Neural cell (in vitro differentiated cells): ENCODE results near the gene EIF4G3. TPM values are rescaled to one million over a fixed set of nuclear protein-coding genes. Genes with fewer than 3 reads are reported as not detected.
"Not testable (repeated sequence)": the region's sequence is repeated elsewhere in the genome, so short reads cannot be mapped to it uniquely, and the experiment has no call there.

Experiments used
- H2AFZ ChIP-seq: fragments of 200-600, 300-800 bp; sonication (generic), shearing (Covaris generic); 2 replicates; pipeline ENCODE4 v1.6.0; 2014; ENCODE audit warnings: low read depth, mild to moderate bottlenecking, antibody characterized with exemption, low read length, moderate library complexity
- H3F3A ChIP-seq: fragments of 200-600 bp; shearing (Covaris generic); 2 replicates; pipeline ENCODE4 v1.6.1; 2016; ENCODE audit warnings: mild to moderate bottlenecking, moderate library complexity, mixed read lengths, antibody characterized with exemption, low read length; ENCODE audit not compliant: insufficient read depth, poor library complexity, severe bottlenecking
- H3K27ac ChIP-seq: fragments of 200-600, 300-800 bp; sonication (generic), shearing (Covaris generic); 2 replicates; pipeline ENCODE4 v1.5.1; 2014; ENCODE audit warnings: mild to moderate bottlenecking, low read length, moderate library complexity
- H3K27me3 ChIP-seq: fragments of 300-800, 200-600 bp; sonication (generic), shearing (Covaris generic); 2 replicates; pipeline ENCODE4 v1.6.0; 2014; ENCODE audit warnings: mild to moderate bottlenecking, low read depth, low read length, moderate library complexity; ENCODE audit not compliant: insufficient read depth
- H3K36me3 ChIP-seq: fragments of 300-800, 200-600 bp; sonication (generic), shearing (Covaris generic); 2 replicates; pipeline ENCODE4 v1.5.1; 2014; ENCODE audit warnings: mild to moderate bottlenecking, antibody characterized with exemption, low read length, moderate library complexity; ENCODE audit not compliant: insufficient read depth
- H3K4me2 ChIP-seq: fragments of 300-800, 200-600 bp; sonication (generic), shearing (Covaris generic); 2 replicates; pipeline ENCODE4 v1.6.0; 2014; ENCODE audit warnings: mild to moderate bottlenecking, low read length
- H3K4me3 ChIP-seq: fragments of 300-800, 200-600 bp; sonication (generic), shearing (Covaris generic); 2 replicates; pipeline ENCODE4 v1.5.1; 2014; ENCODE audit warnings: mild to moderate bottlenecking, low read length, moderate library complexity
- H3K79me2 ChIP-seq: fragments of 200-600 bp; shearing (Covaris generic); replicated peaks from 2 replicates; pipeline ENCODE4 v1.6.0; 2014; ENCODE audit warnings: mild to moderate bottlenecking, low read length, moderate library complexity; ENCODE audit not compliant: insufficient read depth
- H3K9ac ChIP-seq: fragments of 300-800, 200-600 bp; sonication (generic), shearing (Covaris generic); 2 replicates; pipeline ENCODE4 v1.6.1; 2016; ENCODE audit warnings: mild to moderate bottlenecking, low read length, mixed read lengths
- H3K9me2 ChIP-seq: fragments of 200-600 bp; shearing (Covaris generic); 2 replicates; pipeline ENCODE4 v1.6.1; 2016; ENCODE audit warnings: mild to moderate bottlenecking, low read length, mixed read lengths; ENCODE audit not compliant: insufficient read depth
- H3K9me3 ChIP-seq: fragments of 200-600, 300-800 bp; sonication (generic), shearing (Covaris generic); 2 replicates; pipeline ENCODE4 v1.6.1; 2016; ENCODE audit warnings: mild to moderate bottlenecking, mixed run types, low read length, moderate library complexity, mixed read lengths
- H4K20me1 ChIP-seq: fragments of 200-600 bp; shearing (Covaris generic); 2 replicates; pipeline ENCODE4 v1.6.1; 2016; ENCODE audit warnings: mild to moderate bottlenecking, mixed run types; ENCODE audit not compliant: insufficient read depth
- EP300 ChIP-seq: fragments of 450-650 bp; conservative IDR thresholded peaks from 2 replicates; pipeline ENCODE4 v1.6.1; 2014; ENCODE audit warnings: antibody characterized with exemption, mild to moderate bottlenecking, moderate library complexity; ENCODE audit not compliant: poor library complexity, severe bottlenecking
- EZH2 ChIP-seq: fragments of 200-600, 300-800 bp; shearing (Covaris generic), sonication (generic); IDR thresholded peaks from 2 replicates; pipeline ENCODE4 v1.6.1; 2014; ENCODE audit warnings: antibody characterized with exemption, low read length, borderline replicate concordance, mild to moderate bottlenecking; ENCODE audit not compliant: insufficient read depth, poor library complexity, severe bottlenecking
- MXI1 ChIP-seq: fragments of 450-650 bp; conservative IDR thresholded peaks from 2 replicates; pipeline ENCODE4 v1.6.1; 2014; ENCODE audit warnings: antibody characterized with exemption, mild to moderate bottlenecking; ENCODE audit not compliant: poor library complexity, severe bottlenecking
- POLR2AphosphoS5 ChIP-seq: IDR thresholded peaks from 2 replicates; pipeline ENCODE4 v1.6.1; 2012
- RAD21 ChIP-seq: fragments of 450-650 bp; conservative IDR thresholded peaks from 2 replicates; pipeline ENCODE4 v1.6.1; 2014; ENCODE audit warnings: antibody characterized with exemption, mild to moderate bottlenecking, moderate library complexity
- REST ChIP-seq: IDR thresholded peaks from 2 replicates; pipeline ENCODE4 v1.6.1; 2012; ENCODE audit warnings: borderline replicate concordance
- SMC3 ChIP-seq: fragments of 450-650 bp; conservative IDR thresholded peaks from 2 replicates; pipeline ENCODE4 v1.6.1; 2014; ENCODE audit warnings: antibody characterized with exemption, mild to moderate bottlenecking, moderate library complexity; ENCODE audit not compliant: poor library complexity
- TAF1 ChIP-seq: IDR thresholded peaks from 2 replicates; pipeline ENCODE4 v1.6.1; 2012; ENCODE audit warnings: low read depth
- polyA plus RNA-seq: library from polyadenylated mRNA; depleted of rRNA; stranded (reverse); fragments of >200 nt; gene quantifications from 2 replicates; pipeline ENCODE4 v1.2.3, GENCODE V29; 2014
- TF ChIP-seq, protein P1 (sequence below): fragments of 450-650 bp; IDR thresholded peaks from 2 replicates; pipeline ENCODE4 v1.5.1; 2014; ENCODE audit warnings: antibody characterized with exemption, mild to moderate bottlenecking, moderate library complexity; ENCODE audit not compliant: poor library complexity, severe bottlenecking

The EIF4G3 gene
- polyA plus RNA-seq, 1 donor from 2014 or later = 56.9 TPM

DNA sequence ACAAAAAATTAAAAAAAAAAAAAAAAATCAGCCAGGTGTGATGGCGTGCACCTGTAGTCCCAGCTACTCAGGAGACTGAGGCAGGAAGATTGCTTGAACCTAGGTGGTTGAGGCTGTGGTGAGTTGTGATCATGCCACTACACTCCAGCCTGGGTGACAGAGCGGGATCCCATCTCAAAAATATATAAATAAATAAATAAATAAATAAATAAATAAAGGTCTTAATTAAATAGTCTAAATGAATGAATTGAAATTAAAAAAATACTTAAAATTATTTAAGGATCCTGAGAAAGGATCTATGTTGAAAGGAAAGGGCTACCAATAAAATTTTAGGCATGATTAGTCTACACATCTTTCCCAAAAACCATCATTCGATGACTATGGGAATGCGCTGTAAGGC is 322.2 kb downstream of the EIF4G3 start:
- H3F3A ChIP-seq = no peaks in the 10 kb centered on the region
- peaks cover 17% of the 10 kb centered on the region for H3K36me3 ChIP-seq
- no peaks in the 10 kb centered on the region for H3K9me2 ChIP-seq
- no peaks in the 10 kb centered on the region for H3K79me2 ChIP-seq
- H4K20me1 ChIP-seq = no peaks in the 10 kb centered on the region
- H3K27me3 ChIP-seq = no peaks in the 10 kb centered on the region
- no peak overlapping the region for H2AFZ ChIP-seq
- H3K4me2 ChIP-seq = no peak overlapping the region
- H3K9me3 ChIP-seq = no peaks in the 10 kb centered on the region
- no peak overlapping the region for H3K27ac ChIP-seq
- H3K9ac ChIP-seq = no peak overlapping the region
- TF ChIP-seq TAF1 (no peak), EP300 (no peak), RAD21 (no peak), SMC3 (no peak), EZH2 (no peak), REST (no peak), MXI1 (no peak), POLR2AphosphoS5 (no peak)
- TF ChIP-seq, protein P1, sequence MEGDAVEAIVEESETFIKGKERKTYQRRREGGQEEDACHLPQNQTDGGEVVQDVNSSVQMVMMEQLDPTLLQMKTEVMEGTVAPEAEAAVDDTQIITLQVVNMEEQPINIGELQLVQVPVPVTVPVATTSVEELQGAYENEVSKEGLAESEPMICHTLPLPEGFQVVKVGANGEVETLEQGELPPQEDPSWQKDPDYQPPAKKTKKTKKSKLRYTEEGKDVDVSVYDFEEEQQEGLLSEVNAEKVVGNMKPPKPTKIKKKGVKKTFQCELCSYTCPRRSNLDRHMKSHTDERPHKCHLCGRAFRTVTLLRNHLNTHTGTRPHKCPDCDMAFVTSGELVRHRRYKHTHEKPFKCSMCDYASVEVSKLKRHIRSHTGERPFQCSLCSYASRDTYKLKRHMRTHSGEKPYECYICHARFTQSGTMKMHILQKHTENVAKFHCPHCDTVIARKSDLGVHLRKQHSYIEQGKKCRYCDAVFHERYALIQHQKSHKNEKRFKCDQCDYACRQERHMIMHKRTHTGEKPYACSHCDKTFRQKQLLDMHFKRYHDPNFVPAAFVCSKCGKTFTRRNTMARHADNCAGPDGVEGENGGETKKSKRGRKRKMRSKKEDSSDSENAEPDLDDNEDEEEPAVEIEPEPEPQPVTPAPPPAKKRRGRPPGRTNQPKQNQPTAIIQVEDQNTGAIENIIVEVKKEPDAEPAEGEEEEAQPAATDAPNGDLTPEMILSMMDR = no peak
- H3K4me3 ChIP-seq = no peak overlapping the region

- H3K27me3 ChIP-seq, H3K27ac ChIP-seq, H3K79me2 ChIP-seq, H3K4me3 ChIP-seq, H3K4me2 ChIP-seq, H3K9ac ChIP-seq, H4K20me1 ChIP-seq, H3K9me2 ChIP-seq, H3F3A ChIP-seq, H3K9me3 ChIP-seq, H2AFZ ChIP-seq: not testable (repeated sequence)
- H3K36me3 ChIP-seq = peaks cover 13% of the 10 kb centered on the region
Measured at GRCh38 chr1:20851791-20852190, 324.9 kb downstream of the EIF4G3 start.

- Histone ChIP-seq H2AFZ (no peak overlapping the region), H3K79me2 (no peaks in the 10 kb centered on the region), H3K36me3 (peaks cover 13% of the 10 kb centered on the region), H3K9me3 (no peaks in the 10 kb centered on the region), H3K27ac (no peak overlapping the region), H3K4me3 (no peak overlapping the region), H4K20me1 (no peaks in the 10 kb centered on the region), H3K4me2 (no peak overlapping the region), H3K9ac (no peak overlapping the region), H3K27me3 (no peaks in the 10 kb centered on the region), H3F3A (no peaks in the 10 kb centered on the region), H3K9me2 (no peaks in the 10 kb centered on the region)
- TF ChIP-seq REST = no peak
Measured at GRCh38 chr1:20850021-20850420, 326.7 kb downstream of the EIF4G3 start.
